ENCODE data around the gene LGI1.
"Not testable (repeated sequence)": the region's sequence is repeated elsewhere in the genome, so short reads cannot be mapped to it uniquely, and the experiment has no call there.

Gene LGI1

DNA sequence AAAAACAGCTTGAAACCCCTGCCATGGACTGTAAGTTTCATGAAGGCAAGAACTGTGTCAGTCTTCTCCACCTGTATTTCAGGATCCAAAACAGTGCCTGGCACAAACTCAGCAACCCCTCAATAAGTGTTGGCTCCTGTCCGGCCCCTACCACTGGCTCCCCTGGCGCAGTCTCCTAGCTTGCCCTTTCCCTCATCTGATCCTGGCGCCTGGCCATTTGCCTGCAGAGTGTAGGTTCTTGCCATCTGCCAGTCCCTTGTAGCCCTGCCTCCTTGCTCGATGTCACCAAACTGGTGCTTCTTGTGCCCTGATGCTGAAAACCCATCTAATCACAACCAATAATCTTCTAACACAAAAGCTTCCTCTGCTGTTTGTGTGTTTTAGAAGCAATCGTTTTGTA is 60.4 kb downstream of the LGI1 start:
- DNase-seq (ENCODE audit: low read depth) = no peak
- TF ChIP-seq, protein P1, sequence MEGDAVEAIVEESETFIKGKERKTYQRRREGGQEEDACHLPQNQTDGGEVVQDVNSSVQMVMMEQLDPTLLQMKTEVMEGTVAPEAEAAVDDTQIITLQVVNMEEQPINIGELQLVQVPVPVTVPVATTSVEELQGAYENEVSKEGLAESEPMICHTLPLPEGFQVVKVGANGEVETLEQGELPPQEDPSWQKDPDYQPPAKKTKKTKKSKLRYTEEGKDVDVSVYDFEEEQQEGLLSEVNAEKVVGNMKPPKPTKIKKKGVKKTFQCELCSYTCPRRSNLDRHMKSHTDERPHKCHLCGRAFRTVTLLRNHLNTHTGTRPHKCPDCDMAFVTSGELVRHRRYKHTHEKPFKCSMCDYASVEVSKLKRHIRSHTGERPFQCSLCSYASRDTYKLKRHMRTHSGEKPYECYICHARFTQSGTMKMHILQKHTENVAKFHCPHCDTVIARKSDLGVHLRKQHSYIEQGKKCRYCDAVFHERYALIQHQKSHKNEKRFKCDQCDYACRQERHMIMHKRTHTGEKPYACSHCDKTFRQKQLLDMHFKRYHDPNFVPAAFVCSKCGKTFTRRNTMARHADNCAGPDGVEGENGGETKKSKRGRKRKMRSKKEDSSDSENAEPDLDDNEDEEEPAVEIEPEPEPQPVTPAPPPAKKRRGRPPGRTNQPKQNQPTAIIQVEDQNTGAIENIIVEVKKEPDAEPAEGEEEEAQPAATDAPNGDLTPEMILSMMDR (conservative IDR thresholded peaks at IDR 0.05; ENCODE audit: control insufficient read depth, insufficient read depth, low read depth, low read length) = no peak
- no peak overlapping the region for H3K4me3 ChIP-seq (ENCODE audit: control insufficient read depth, low read depth, low read length)

DNA sequence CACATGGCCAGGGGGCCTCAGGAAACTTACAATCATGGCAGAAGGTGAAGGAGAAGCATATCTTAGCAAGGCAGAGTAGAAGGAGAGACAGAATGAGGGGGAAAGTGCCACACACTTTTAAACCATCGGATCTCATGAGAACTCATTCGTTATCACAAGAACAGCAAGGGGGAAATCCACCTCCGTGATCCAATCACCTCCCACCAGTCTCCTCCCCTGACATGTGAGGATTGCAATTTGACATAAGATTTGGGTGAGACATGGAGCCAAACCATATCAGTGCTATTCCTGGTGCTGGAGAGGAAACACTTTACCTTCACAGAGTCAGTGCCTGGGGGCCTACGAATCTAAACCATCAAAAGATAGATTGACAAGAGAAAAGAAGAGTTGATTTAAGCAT is 61.8 kb downstream of the LGI1 start:
- H3K4me3 ChIP-seq (ENCODE audit: control insufficient read depth, low read depth, low read length) = no peak overlapping the region
- no peak for DNase-seq (ENCODE audit: low read depth)
- TF ChIP-seq, protein P1 (conservative IDR thresholded peaks at IDR 0.05; ENCODE audit: control insufficient read depth, insufficient read depth, low read depth, low read length) = no peak

DNA sequence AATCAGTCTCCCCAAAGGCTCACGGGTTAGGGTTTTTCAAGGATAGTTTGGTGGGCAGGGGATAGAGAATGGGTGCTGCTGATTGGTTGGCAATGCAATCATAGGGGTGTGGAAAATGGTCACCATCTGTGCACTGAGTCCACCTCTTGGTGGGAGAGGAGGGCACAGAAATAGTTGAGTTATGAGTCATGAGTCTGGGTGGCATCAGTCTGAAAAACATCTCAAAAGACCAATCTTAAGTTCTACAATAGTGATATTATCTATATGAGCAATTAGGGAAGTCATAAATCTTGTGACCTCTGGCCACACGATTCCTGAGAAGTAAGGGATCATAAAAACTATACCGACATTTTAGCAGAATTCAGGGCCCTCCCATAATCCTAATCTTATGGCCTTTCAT is 62.7 kb downstream of the LGI1 start:
- peak; percentile 10 for DNase-seq (ENCODE audit: low read depth)
- no peak overlapping the region for H3K4me3 ChIP-seq (ENCODE audit: control insufficient read depth, low read depth, low read length)
- TF ChIP-seq, protein P1 (conservative IDR thresholded peaks at IDR 0.05; ENCODE audit: control insufficient read depth, insufficient read depth, low read depth, low read length) = no peak

DNA sequence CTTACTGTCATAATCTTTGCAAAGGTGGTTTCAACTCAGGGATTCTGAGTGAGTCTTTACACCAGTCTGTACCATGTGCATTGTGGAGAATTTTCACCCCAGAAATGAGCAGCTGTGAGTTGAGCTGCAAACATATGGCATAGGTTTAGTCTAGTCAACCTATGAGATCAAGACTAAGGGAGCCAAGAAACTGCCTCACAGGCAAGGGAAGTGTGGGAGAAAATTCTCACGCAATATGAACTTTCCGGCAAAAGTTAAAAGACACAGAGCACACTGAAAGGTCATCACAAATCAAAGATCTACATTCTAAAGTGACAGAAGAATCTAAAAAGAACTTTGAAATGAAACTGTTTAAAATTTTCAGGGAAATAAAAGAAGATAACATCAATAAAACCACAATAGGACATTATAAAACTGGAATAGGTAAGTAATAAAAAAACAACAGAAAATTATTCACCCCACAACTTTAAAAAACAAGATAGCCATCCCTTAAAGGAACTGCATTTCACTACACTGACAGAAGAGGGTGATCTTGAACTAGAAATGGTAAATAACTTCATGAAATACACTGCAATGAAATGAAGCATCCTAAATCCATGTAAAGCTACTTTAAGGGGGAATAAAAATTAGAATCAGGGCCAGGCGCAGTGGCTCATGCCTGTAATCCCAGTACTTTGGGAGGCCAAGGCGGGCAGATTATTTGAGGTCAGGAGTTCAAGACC is 63.5 kb downstream of the LGI1 start:
- DNase-seq (ENCODE audit: low read depth) = peak; percentile 54
- no peak overlapping the region for H3K4me3 ChIP-seq (ENCODE audit: control insufficient read depth, low read depth, low read length)
- TF ChIP-seq, protein P1 (conservative IDR thresholded peaks at IDR 0.05; ENCODE audit: control insufficient read depth, insufficient read depth, low read depth, low read length) = peak; percentile 44

DNA sequence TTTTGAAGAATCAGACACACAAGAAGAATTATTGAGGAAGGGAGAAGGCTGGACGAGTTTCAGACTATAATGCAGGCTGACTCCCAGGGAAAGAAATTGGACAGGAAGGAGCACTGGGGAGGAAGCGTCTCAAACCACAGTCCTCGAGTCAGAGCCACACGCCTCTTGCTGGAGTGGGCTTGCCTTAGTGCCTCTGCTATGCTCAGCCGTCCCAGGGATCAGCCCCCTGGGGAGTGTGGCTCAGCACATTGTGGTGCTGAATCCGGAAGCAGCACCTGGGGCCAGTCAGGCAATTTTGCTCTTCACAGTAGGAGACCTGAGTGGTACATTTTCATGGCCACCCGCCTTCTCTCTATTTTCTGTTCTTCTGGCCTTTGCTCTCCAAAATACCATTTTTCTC is 68.6 kb downstream of the LGI1 start:
- TF ChIP-seq, protein P1 (conservative IDR thresholded peaks at IDR 0.05; ENCODE audit: control insufficient read depth, insufficient read depth, low read depth, low read length) = no peak
- DNase-seq (ENCODE audit: low read depth) = peak; percentile 7
- no peak overlapping the region for H3K4me3 ChIP-seq (ENCODE audit: control insufficient read depth, low read depth, low read length)

DNA sequence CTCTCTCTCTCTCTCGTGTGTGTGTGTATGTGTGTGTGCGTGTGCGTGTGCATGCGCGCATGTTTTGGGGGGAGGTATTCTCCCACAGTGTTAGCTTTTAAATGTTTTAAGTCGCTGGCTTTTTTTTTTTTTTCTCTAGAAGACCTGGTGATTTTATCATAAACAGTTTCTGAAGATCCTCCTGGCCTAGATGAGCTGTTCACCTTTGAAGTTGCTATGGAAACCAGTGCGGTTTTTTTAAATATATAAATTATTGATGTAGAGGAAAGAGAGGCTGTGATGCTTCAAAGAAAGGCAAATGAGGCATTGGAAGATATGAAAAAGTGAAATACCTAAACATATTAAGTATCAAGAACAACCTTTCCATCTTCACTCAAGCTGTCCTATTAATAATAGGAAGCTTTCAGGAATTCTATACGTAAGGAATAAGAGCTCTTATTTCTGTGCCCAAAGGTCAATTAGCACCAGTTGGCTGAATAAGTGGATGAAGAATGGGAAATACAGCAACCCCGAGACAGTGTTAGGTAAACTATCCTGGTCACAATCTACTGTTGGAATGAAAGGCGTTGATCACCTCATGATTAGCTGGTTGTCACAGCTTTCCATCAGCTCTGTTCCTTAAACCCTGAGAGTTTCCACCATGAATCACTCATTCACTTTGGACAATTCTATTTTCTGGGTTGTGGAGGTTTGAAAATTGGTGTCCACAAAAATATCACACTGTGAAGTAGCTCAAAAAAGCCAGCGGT is 69.5 kb downstream of the LGI1 start:
- TF ChIP-seq, protein P1 (conservative IDR thresholded peaks at IDR 0.05; ENCODE audit: control insufficient read depth, insufficient read depth, low read depth, low read length) = no peak
- H3K4me3 ChIP-seq (ENCODE audit: control insufficient read depth, low read depth, low read length) = no peak overlapping the region
- no peak for DNase-seq (ENCODE audit: low read depth)

DNA sequence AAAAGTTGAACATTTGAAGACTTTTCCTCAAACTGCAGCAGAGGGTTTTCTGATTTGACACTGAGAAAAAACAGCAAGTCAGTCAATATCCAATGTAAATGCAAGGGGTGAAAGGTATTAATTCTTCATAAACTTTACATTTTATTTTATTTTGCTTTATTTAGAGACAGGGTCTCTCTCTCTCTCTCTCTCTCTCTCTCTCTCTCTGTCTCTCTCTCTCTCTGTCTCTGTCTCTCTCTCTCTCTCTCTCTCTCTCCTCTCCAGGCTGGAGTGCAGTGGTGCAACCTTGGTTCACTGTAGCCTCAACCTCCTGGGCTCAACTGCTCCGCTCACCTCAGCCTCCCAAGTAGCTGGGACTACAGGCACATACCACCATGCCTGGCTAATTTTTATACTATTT is 73.3 kb downstream of the LGI1 start:
- not testable (repeated sequence) for H3K4me3 ChIP-seq (ENCODE audit: control insufficient read depth, low read depth, low read length); DNase-seq (ENCODE audit: low read depth)

Data from fibroblast of mammary gland (primary cell).